HEK293T (cell line): ENCODE data around the gene DDIT3.

ENCODE experiments used
- CTCF ChIA-PET: fragments of 350-600 bp; formaldehyde crosslinking; extraction: SDS; loops from one replicate; lab custom pipeline; 2021; ENCODE audit warnings: antibody characterized with exemption, inconsistent platforms; lab: Yijun Ruan, JAX
- POLR2A ChIA-PET: fragments of 350-600 bp; formaldehyde crosslinking; extraction: SDS; loops from one replicate; lab custom pipeline; 2020; ENCODE audit warnings: antibody characterized with exemption, inconsistent platforms; lab: Yijun Ruan, JAX
- DNase-seq: peaks from one replicate; pipeline ENCODE4 v3.0.0; 2012; ENCODE audit warnings: mixed read lengths; ENCODE audit errors: extremely low spot score
- ARNT ChIP-seq: fragments of 450-650 bp; IDR thresholded peaks from 2 replicates; pipeline ENCODE4 v1.6.1; 2017; ENCODE audit warnings: mild to moderate bottlenecking
- BHLHE40 ChIP-seq: fragments of 450-650 bp; IDR thresholded peaks from 2 replicates; pipeline ENCODE4 v1.6.1; 2016; ENCODE audit warnings: mild to moderate bottlenecking, moderate library complexity, borderline replicate concordance
- CTBP1 ChIP-seq: fragments of 450-650 bp; IDR thresholded peaks from 2 replicates; pipeline ENCODE4 v1.6.1; 2016; ENCODE audit warnings: borderline replicate concordance
- ELF4 ChIP-seq: fragments of 450-650 bp; IDR thresholded peaks from 2 replicates; pipeline ENCODE4 v1.6.1; 2017; ENCODE audit warnings: antibody characterized with exemption
- FOXA1 ChIP-seq: fragments of 450-650 bp; IDR thresholded peaks from 2 replicates; pipeline ENCODE4 v1.6.1; 2016; ENCODE audit warnings: mild to moderate bottlenecking
- FOXK2 ChIP-seq: fragments of 450-650 bp; IDR thresholded peaks from 2 replicates; pipeline ENCODE4 v1.6.1; 2016; ENCODE audit warnings: mild to moderate bottlenecking
- FOXM1 ChIP-seq: fragments of 450-650 bp; IDR thresholded peaks from 2 replicates; pipeline ENCODE4 v1.6.1; 2017; ENCODE audit warnings: mild to moderate bottlenecking, borderline replicate concordance
- HDGF ChIP-seq: fragments of 450-650 bp; IDR thresholded peaks from 2 replicates; pipeline ENCODE4 v1.6.1; 2017; ENCODE audit warnings: antibody characterized with exemption, borderline replicate concordance
- L3MBTL2 ChIP-seq: fragments of 450-650 bp; conservative IDR thresholded peaks from 2 replicates; pipeline ENCODE4 v1.6.1; 2016; ENCODE audit warnings: mild to moderate bottlenecking
- LEF1 ChIP-seq: fragments of 450-650 bp; IDR thresholded peaks from 2 replicates; pipeline ENCODE4 v1.6.1; 2017; ENCODE audit warnings: mild to moderate bottlenecking, borderline replicate concordance
- NFRKB ChIP-seq: fragments of 450-650 bp; IDR thresholded peaks from 2 replicates; pipeline ENCODE4 v1.6.1; 2016; ENCODE audit warnings: mild to moderate bottlenecking, moderate library complexity
- SP1 ChIP-seq: fragments of 450-650 bp; IDR thresholded peaks from 2 replicates; pipeline ENCODE4 v1.6.1; 2017
- SUZ12 ChIP-seq: fragments of 450-650 bp; IDR thresholded peaks from 2 replicates; pipeline ENCODE4 v1.6.1; 2016; ENCODE audit warnings: mild to moderate bottlenecking
- TARDBP ChIP-seq: fragments of 450-650 bp; IDR thresholded peaks from 2 replicates; pipeline ENCODE4 v1.6.1; 2016
- ZNF384 ChIP-seq: fragments of 450-650 bp; IDR thresholded peaks from 2 replicates; pipeline ENCODE4 v1.6.1; 2016
- TF ChIP-seq, protein P1 (sequence below): fragments of 450-650 bp; IDR thresholded peaks from 2 replicates; pipeline ENCODE4 v1.6.1; 2016

DDIT3 gene

GRCh38 chr12:57525615-57526383 lies 5.5 kb upstream of the DDIT3 start:
- ChIA-PET POLR2A (interaction anchor here (0.6 to 1.1 kb wide), 2 partner anchors 10 to 70 kb away, joined by 3 read pairs; partner anchors contain the start of gene INHBE), CTCF (no interaction called here)
- TF ChIP-seq SP1 (no peak), ARNT (no peak), SUZ12 (no peak), NFRKB (no peak), ZNF384 (no peak), FOXA1 (no peak), FOXM1 (no peak), BHLHE40 (no peak), L3MBTL2 (no peak), HDGF (no peak), TARDBP (no peak), CTBP1 (no peak), LEF1 (no peak), ELF4 (no peak), FOXK2 (no peak)
- TF ChIP-seq, protein P1, sequence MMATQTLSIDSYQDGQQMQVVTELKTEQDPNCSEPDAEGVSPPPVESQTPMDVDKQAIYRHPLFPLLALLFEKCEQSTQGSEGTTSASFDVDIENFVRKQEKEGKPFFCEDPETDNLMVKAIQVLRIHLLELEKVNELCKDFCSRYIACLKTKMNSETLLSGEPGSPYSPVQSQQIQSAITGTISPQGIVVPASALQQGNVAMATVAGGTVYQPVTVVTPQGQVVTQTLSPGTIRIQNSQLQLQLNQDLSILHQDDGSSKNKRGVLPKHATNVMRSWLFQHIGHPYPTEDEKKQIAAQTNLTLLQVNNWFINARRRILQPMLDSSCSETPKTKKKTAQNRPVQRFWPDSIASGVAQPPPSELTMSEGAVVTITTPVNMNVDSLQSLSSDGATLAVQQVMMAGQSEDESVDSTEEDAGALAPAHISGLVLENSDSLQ, result no peak
- DNase-seq, result no peak

DNA sequence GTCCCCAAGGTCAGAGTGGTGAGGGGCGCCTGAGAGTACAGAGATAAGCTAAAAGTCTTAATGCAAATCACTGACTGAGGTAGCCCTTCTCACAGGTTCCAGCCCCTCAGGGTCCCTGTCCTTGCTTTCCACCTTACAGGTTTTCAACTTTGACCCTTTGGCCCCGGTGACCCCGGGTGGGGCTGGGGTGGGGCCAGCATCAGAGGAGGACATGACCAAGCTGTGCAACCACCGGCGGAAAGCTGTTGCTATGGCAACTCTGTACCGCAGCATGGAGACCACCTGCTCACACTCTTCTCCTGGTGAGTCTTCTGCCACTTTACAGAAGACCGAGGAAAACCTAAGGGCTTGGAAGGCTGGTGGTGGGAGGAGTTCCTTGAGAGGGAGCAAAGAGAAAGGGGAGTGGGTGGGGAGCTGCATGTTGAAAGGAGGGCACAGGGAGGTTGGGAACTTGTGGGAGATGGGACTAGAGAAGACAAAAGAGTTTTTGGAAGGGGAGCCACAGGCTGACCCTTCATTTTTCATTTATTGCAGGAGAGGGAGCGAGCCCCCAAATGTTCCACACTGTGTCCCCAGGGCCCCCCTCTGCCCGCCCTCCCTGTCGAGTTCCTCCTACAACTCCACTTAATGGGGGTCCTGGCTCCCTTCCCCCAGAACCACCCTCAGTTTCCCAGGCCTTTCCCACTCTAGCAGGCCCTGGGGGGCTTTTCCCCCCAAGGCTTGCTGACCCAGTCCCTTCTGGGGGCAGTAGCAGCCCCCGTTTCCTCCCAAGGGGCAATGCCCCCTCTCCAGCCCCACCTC lies 4.7 kb upstream of the DDIT3 start:
- POLR2A ChIA-PET, result interaction anchor here (0.6 to 1.9 kb wide), 6 partner anchors 9 to 70 kb away, joined by 3 to 12 read pairs (median 3); partner anchors contain the start of gene INHBE

GRCh38 chr12:57523706-57524614 lies 3.6 kb upstream of the DDIT3 start:
- ChIA-PET POLR2A (interaction anchor here (0.8 to 1.9 kb wide), 7 partner anchors 9 to 65 kb away, joined by 3 to 12 read pairs (median 4); no protein-coding TSS in a partner anchor), CTCF (interaction anchor here (1.4 kb wide), 1 partner anchor 59 kb away, joined by 4 read pairs; no protein-coding TSS in a partner anchor)
- no peak for DNase-seq
- no peak for TF ChIP-seq FOXA1
- TF ChIP-seq LEF1, result no peak
- no peak for TF ChIP-seq NFRKB
- no peak for TF ChIP-seq ARNT
- no peak for TF ChIP-seq SUZ12
- TF ChIP-seq TARDBP, result no peak
- TF ChIP-seq ELF4, result no peak
- TF ChIP-seq ZNF384, result no peak

More for the DNA sequence above, 4.7 kb upstream of the DDIT3 start:
- no peak for DNase-seq
- CTCF ChIA-PET, result interaction anchor here (1.4 kb wide), 1 partner anchor 58 kb away, joined by 4 read pairs; no protein-coding TSS in a partner anchor
- TF ChIP-seq ARNT (no peak), CTBP1 (no peak), HDGF (no peak), L3MBTL2 (no peak), SUZ12 (no peak), LEF1 (no peak), FOXA1 (no peak), TARDBP (no peak), FOXM1 (no peak)
- TF ChIP-seq, protein P1, result no peak

GRCh38 chr12:57522887-57523705 lies 2.8 kb upstream of the DDIT3 start:
- no peak for TF ChIP-seq TARDBP
- TF ChIP-seq LEF1, result no peak
- no peak for TF ChIP-seq ARNT
- TF ChIP-seq, protein P1, result no peak
- no peak for TF ChIP-seq FOXA1
- no peak for TF ChIP-seq NFRKB

More at GRCh38 chr12:57522887-57523705, 2.8 kb upstream of the DDIT3 start:
- POLR2A ChIA-PET, result interaction anchor here (0.8 to 1.9 kb wide), 4 partner anchors 9 to 64 kb away, joined by 3 to 12 read pairs (median 4); no protein-coding TSS in a partner anchor
- DNase-seq, result peak; percentile 56
- CTCF ChIA-PET, result no interaction called here
